Liver (tissue), 3 donors: Measurements from ENCODE around the gene ECE1.

ENCODE experiments used
- CTCF ChIP-seq: fragments of 150-350 bp; IDR thresholded peaks from 2 replicates; pipeline ENCODE4 v1.5.1; 2017; ENCODE audit warnings: improper control_type of control experiment, low read depth, low read length; ENCODE audit not compliant: missing input control
- JUND ChIP-seq, 2 donors: IDR thresholded peaks; 2 replicates each; pipeline ENCODE4 v1.6.1; 2016; ENCODE audit warnings: antibody characterized with exemption in 2 of 2
- TAF1 ChIP-seq: conservative IDR thresholded peaks from 2 replicates; pipeline ENCODE4 v1.6.1; 2016; ENCODE audit warnings: antibody characterized with exemption, mild to moderate bottlenecking
- ZBTB33 ChIP-seq: IDR thresholded peaks from 2 replicates; pipeline ENCODE4 v1.6.1; 2016; ENCODE audit warnings: antibody characterized with exemption
- donor health status: healthy.
- donor health status: healthy.

- TF ChIP-seq TAF1 (no peak), CTCF (no peak), JUND (IDR thresholded peaks at IDR 0.05) (no peak), ZBTB33 (no peak)
These were observed 70.6 kb downstream of the ECE1 start for GRCh38 chr1:21219674-21220073.
